Lung (tissue), 12 donors: ENCODE measurements around the gene MYMK. TPM values are rescaled to one million over a fixed set of nuclear protein-coding genes. Genes with fewer than 3 reads are reported as not detected.

ENCODE experiments used
- ATAC-seq: fragments of 200-7000 bp; cut with Tn5 transposase; one replicate; pipeline ENCODE4 v1.9.1; 2020; ENCODE audit warnings: moderate number of reproducible peaks; ENCODE audit not compliant: insufficient read depth, low FRiP score
- DNase-seq, 3 donors: peaks; one replicate each; pipeline ENCODE4 v3.0.0-alpha.2; 2013 to 2017
- H3K27ac ChIP-seq, 2 donors: one replicate each; pipeline ENCODE4 v1.5.1; 2013; ENCODE audit warnings: mild to moderate bottlenecking in 2 of 2, moderate library complexity in 2 of 2, control low read depth in 1 of 2, inconsistent platforms in 1 of 2, low read depth in 1 of 2, low read length in 1 of 2
- H3K27me3 ChIP-seq, 3 donors: one replicate each; pipeline ENCODE4 v1.5.1; 2013; ENCODE audit warnings: low read length in 2 of 3; ENCODE audit not compliant: control insufficient read depth in 3 of 3, insufficient read depth in 3 of 3
- H3K36me3 ChIP-seq, 4 donors: one replicate each; pipeline ENCODE4 v1.5.1; 2013; ENCODE audit warnings: low read length in 4 of 4, mild to moderate bottlenecking in 1 of 4, moderate library complexity in 1 of 4; ENCODE audit not compliant: control insufficient read depth in 4 of 4, insufficient read depth in 4 of 4
- H3K4me1 ChIP-seq, 5 donors: one replicate each; pipeline ENCODE4 v1.5.1; 2013; ENCODE audit warnings: low read length in 5 of 5, mild to moderate bottlenecking in 2 of 5, moderate library complexity in 1 of 5; ENCODE audit not compliant: control insufficient read depth in 5 of 5, insufficient read depth in 5 of 5
- H3K4me3 ChIP-seq: one replicate; pipeline ENCODE4 v1.5.1; 2013; ENCODE audit warnings: mild to moderate bottlenecking, control low read depth, moderate library complexity
- H3K9ac ChIP-seq, 2 donors: one replicate each; pipeline ENCODE4 v1.5.1; 2013; ENCODE audit warnings: low read length in 2 of 2, control low read depth in 1 of 2; ENCODE audit not compliant: insufficient read depth in 1 of 2
- H3K9me3 ChIP-seq, 4 donors: one replicate each; pipeline ENCODE4 v1.5.1; 2013; ENCODE audit warnings: low read length in 3 of 4, mild to moderate bottlenecking in 1 of 4, moderate library complexity in 1 of 4; ENCODE audit not compliant: control insufficient read depth in 4 of 4, insufficient read depth in 3 of 4
- CTCF ChIP-seq: IDR thresholded peaks from 2 replicates; pipeline ENCODE4 v1.5.1; 2012; ENCODE audit warnings: mild to moderate bottlenecking; ENCODE audit errors: control extremely low read depth, extremely low read depth
- WGBS, 2 donors: extraction: QIAGEN DNeasy Blood & Tissue Kit; methylation state at CpG; one replicate each; pipeline ENCODE4 v1.1.7; 2013; 5-methylcytosine and 5-hydroxymethylcytosine counted together
- polyA plus RNA-seq, 2 donors: library from polyadenylated mRNA; stranded (reverse); fragments of 200-250 nt; gene quantifications; one replicate each; pipeline ENCODE4 v1.2.1, GENCODE V29; 2013
- total RNA-seq, 2 donors: library from RNA; depleted of rRNA in 1 of 2; stranded (reverse); fragments of >200 nt in 1 of 2; gene quantifications; one replicate each; pipeline ENCODE4 v1.2.1, GENCODE V29; 2014 to 2021
- donor health status: control.
- donor health status: control.
- donor health status: Bipolar disorder and iron deficiency.
- donor health status: healthy.
- donor health status: DM: yes; HTN: yes; CAD: no.

The MYMK gene
- total and polyA plus RNA-seq, 4 donors, result not detected

- 87 to 91% methylated on average over 27 of the region's 27 CpGs for WGBS, 2 donors
- no peaks in the 10 kb centered on the region for H3K9me3 ChIP-seq
- no peak overlapping the region for H3K27ac ChIP-seq
- H3K9ac ChIP-seq, result no peak overlapping the region
- H3K4me3 ChIP-seq, result no peak overlapping the region
- H3K4me1 ChIP-seq, result peaks cover 0 to under 1% (median 0%) of the 10 kb centered on the region in 5 donors
- no peak for ATAC-seq
- peaks cover 0 to 28% (median 0%) of the 10 kb centered on the region in 4 donors for H3K36me3 ChIP-seq
- no peaks in the 10 kb centered on the region for H3K27me3 ChIP-seq
- TF ChIP-seq CTCF, result no peak
- no peak for DNase-seq
These were observed 53.0 kb downstream of the MYMK start for GRCh38 chr9:133471551-133472276.

- H3K9me3 ChIP-seq, result no peaks in the 10 kb centered on the region
- no peak overlapping the region for H3K4me3 ChIP-seq
- DNase-seq (no peak), ATAC-seq (no peak)
- WGBS, 2 donors, result 61 to 62% methylated on average over 7 of the region's 7 CpGs
- no peak for TF ChIP-seq CTCF
- peaks cover 0 to 28% (median 0%) of the 10 kb centered on the region in 4 donors for H3K36me3 ChIP-seq
- H3K4me1 ChIP-seq, result no peaks in the 10 kb centered on the region
- H3K27ac ChIP-seq, result no peak overlapping the region
- no peaks in the 10 kb centered on the region for H3K27me3 ChIP-seq
- no peak overlapping the region for H3K9ac ChIP-seq
These were observed 53.8 kb downstream of the MYMK start for GRCh38 chr9:133470988-133471387.

GRCh38 chr9:133470427-133470924 lies 54.3 kb downstream of the MYMK start:
- no peaks in the 10 kb centered on the region for H3K27me3 ChIP-seq
- no peaks in the 10 kb centered on the region for H3K9me3 ChIP-seq
- no peak overlapping the region for H3K9ac ChIP-seq
- no peaks in the 10 kb centered on the region for H3K4me1 ChIP-seq
- ATAC-seq (no peak), DNase-seq (no peak)
- no peak overlapping the region for H3K4me3 ChIP-seq
- no peak for TF ChIP-seq CTCF
- H3K36me3 ChIP-seq, result peaks cover 0 to 28% (median 0%) of the 10 kb centered on the region in 4 donors
- 75 to 80% methylated on average over 16 of the region's 16 CpGs for WGBS, 2 donors
- H3K27ac ChIP-seq, result no peak overlapping the region
